Measurements from ENCODE around the gene USH2A.

- no peak for TF ChIP-seq CTCF (IDR thresholded peaks at IDR 0.05)
- TF ChIP-seq POLR2A (IDR thresholded peaks at IDR 0.05): no peak
- TF ChIP-seq POLR2AphosphoS5 (IDR thresholded peaks at IDR 0.05): no peak
Observed at GRCh38 chr1:215647738-215648137, 775.5 kb downstream of the USH2A start.
